ENCODE measurements around the gene UNC5C. TPM values are rescaled to one million over a fixed set of nuclear protein-coding genes. Genes with fewer than 3 reads are reported as not detected.
"Not testable (repeated sequence)": the region's sequence is repeated elsewhere in the genome, so short reads cannot be mapped to it uniquely, and the experiment has no call there.

Gene UNC5C
- total and polyA plus RNA-seq, 4 donors: 0.63 to 11.2 (median 8.6) TPM

GRCh38 chr4:95158045-95158444 is 390.7 kb downstream of the UNC5C start:
- Histone ChIP-seq H3K4me1 (ENCODE audit: control insufficient read depth in 1 of 2, insufficient read depth in 2 of 2, low read length in 2 of 2) (no peaks in the 10 kb centered on the region), H3K27me3 (ENCODE audit: control insufficient read depth in 1 of 2, insufficient read depth in 2 of 2, low read length in 1 of 2) (no peaks in the 10 kb centered on the region), H3K36me3 (ENCODE audit: control insufficient read depth in 1 of 2, insufficient read depth in 2 of 2, low read length in 1 of 2) (peaks cover 0 to 2% of the 10 kb centered on the region in 2 donors), H3K4me3 (ENCODE audit: low read length in 2 of 2) (no peak overlapping the region), H3K27ac (ENCODE audit: low read depth in 1 of 2, low read length in 2 of 2) (no peak overlapping the region), H3K9me3 (ENCODE audit: control insufficient read depth, low read length) (no peaks in the 10 kb centered on the region)
- 88 to 92% methylated on average over 2 of the region's 2 CpGs for WGBS, 2 donors
- ATAC-seq (ENCODE audit: low FRiP score) (no peak), DNase-seq (no peak)
- intact Hi-C loops (cut with DNase I): no loop called here

- no peaks in the 10 kb centered on the region for H3K27me3 ChIP-seq (ENCODE audit: control insufficient read depth in 1 of 2, insufficient read depth in 2 of 2, low read length in 1 of 2)
- H3K36me3 ChIP-seq (ENCODE audit: control insufficient read depth in 1 of 2, insufficient read depth in 2 of 2, low read length in 1 of 2): no peaks in the 10 kb centered on the region
- DNase-seq: no peak
- ATAC-seq (ENCODE audit: low FRiP score): no peak
- H3K27ac ChIP-seq (ENCODE audit: low read depth in 1 of 2, low read length in 2 of 2): no peak overlapping the region
- H3K9me3 ChIP-seq (ENCODE audit: control insufficient read depth, low read length): no peaks in the 10 kb centered on the region
- no peak overlapping the region for H3K4me3 ChIP-seq (ENCODE audit: low read length in 2 of 2)
- H3K4me1 ChIP-seq (ENCODE audit: control insufficient read depth in 1 of 2, insufficient read depth in 2 of 2, low read length in 2 of 2): no peaks in the 10 kb centered on the region
- intact Hi-C loops (cut with DNase I): no loop called here
Observed at GRCh38 chr4:95157596-95157995, 391.2 kb downstream of the UNC5C start.

GRCh38 chr4:95156452-95156765 is 392.4 kb downstream of the UNC5C start:
- Histone ChIP-seq H3K36me3 (ENCODE audit: control insufficient read depth in 1 of 2, insufficient read depth in 2 of 2, low read length in 1 of 2) (no peaks in the 10 kb centered on the region), H3K27me3 (ENCODE audit: control insufficient read depth in 1 of 2, insufficient read depth in 2 of 2, low read length in 1 of 2) (no peaks in the 10 kb centered on the region), H3K9me3 (ENCODE audit: control insufficient read depth, low read length) (no peaks in the 10 kb centered on the region), H3K27ac (ENCODE audit: low read depth in 1 of 2, low read length in 2 of 2) (no peak overlapping the region), H3K4me1 (ENCODE audit: control insufficient read depth in 1 of 2, insufficient read depth in 2 of 2, low read length in 2 of 2) (no peaks in the 10 kb centered on the region), H3K4me3 (ENCODE audit: low read length in 2 of 2) (no peak overlapping the region)
- ATAC-seq (ENCODE audit: low FRiP score): no peak
- WGBS, 2 donors: 32 to 33% methylated on average over 3 of the region's 3 CpGs
- intact Hi-C loops (cut with DNase I): no loop called here
- no peak for DNase-seq

GRCh38 chr4:95155759-95156451 is 392.9 kb downstream of the UNC5C start:
- Histone ChIP-seq H3K9me3 (ENCODE audit: control insufficient read depth, low read length) (no peaks in the 10 kb centered on the region), H3K36me3 (ENCODE audit: control insufficient read depth in 1 of 2, insufficient read depth in 2 of 2, low read length in 1 of 2) (no peaks in the 10 kb centered on the region), H3K4me1 (ENCODE audit: control insufficient read depth in 1 of 2, insufficient read depth in 2 of 2, low read length in 2 of 2) (no peaks in the 10 kb centered on the region), H3K27me3 (ENCODE audit: control insufficient read depth in 1 of 2, insufficient read depth in 2 of 2, low read length in 1 of 2) (no peaks in the 10 kb centered on the region), H3K4me3 (ENCODE audit: low read length in 2 of 2) (no peak overlapping the region), H3K27ac (ENCODE audit: low read depth in 1 of 2, low read length in 2 of 2) (no peak overlapping the region)
- DNase-seq (no peak), ATAC-seq (ENCODE audit: low FRiP score) (no peak)
- intact Hi-C loops (cut with DNase I): no loop called here
- WGBS, 2 donors: 75 to 76% methylated on average over 2 of the region's 2 CpGs

- no peak overlapping the region for H3K27ac ChIP-seq (ENCODE audit: low read depth in 1 of 2, low read length in 2 of 2)
Observed at GRCh38 chr4:95153182-95153581, 395.6 kb downstream of the UNC5C start.

GRCh38 chr4:95151255-95151654 is 397.5 kb downstream of the UNC5C start:
- no peaks in the 10 kb centered on the region for H3K27me3 ChIP-seq (ENCODE audit: control insufficient read depth in 1 of 2, insufficient read depth in 2 of 2, low read length in 1 of 2)
- ATAC-seq (ENCODE audit: low FRiP score) (no peak), DNase-seq (no peak)
- intact Hi-C loops (cut with DNase I): no loop called here
- H3K27ac ChIP-seq (ENCODE audit: low read depth in 1 of 2, low read length in 2 of 2): no peak overlapping the region
- H3K4me1 ChIP-seq (ENCODE audit: control insufficient read depth in 1 of 2, insufficient read depth in 2 of 2, low read length in 2 of 2): no peaks in the 10 kb centered on the region
- H3K9me3 ChIP-seq (ENCODE audit: control insufficient read depth, low read length): no peaks in the 10 kb centered on the region
- H3K36me3 ChIP-seq (ENCODE audit: control insufficient read depth in 1 of 2, insufficient read depth in 2 of 2, low read length in 1 of 2): no peaks in the 10 kb centered on the region
- no peak overlapping the region for H3K4me3 ChIP-seq (ENCODE audit: low read length in 2 of 2)
- WGBS, 2 donors: 93 to 94% methylated on average over 3 of the region's 3 CpGs

More at GRCh38 chr4:95153182-95153581, 395.6 kb downstream of the UNC5C start:
- ATAC-seq (ENCODE audit: low FRiP score) (no peak), DNase-seq (no peak)
- no peaks in the 10 kb centered on the region for H3K4me1 ChIP-seq (ENCODE audit: control insufficient read depth in 1 of 2, insufficient read depth in 2 of 2, low read length in 2 of 2)
- no peaks in the 10 kb centered on the region for H3K36me3 ChIP-seq (ENCODE audit: control insufficient read depth in 1 of 2, insufficient read depth in 2 of 2, low read length in 1 of 2)
- no peak overlapping the region for H3K4me3 ChIP-seq (ENCODE audit: low read length in 2 of 2)
- H3K27me3 ChIP-seq (ENCODE audit: control insufficient read depth in 1 of 2, insufficient read depth in 2 of 2, low read length in 1 of 2): no peaks in the 10 kb centered on the region
- intact Hi-C loops (cut with DNase I): no loop called here
- WGBS, 2 donors: 70 to 72% methylated on average over 5 of the region's 5 CpGs
- no peaks in the 10 kb centered on the region for H3K9me3 ChIP-seq (ENCODE audit: control insufficient read depth, low read length)

- no peaks in the 10 kb centered on the region for H3K4me1 ChIP-seq (ENCODE audit: control insufficient read depth in 1 of 2, insufficient read depth in 2 of 2, low read length in 2 of 2)
- 94 to 97% methylated on average over 4 of the region's 4 CpGs for WGBS, 2 donors
- H3K27ac ChIP-seq (ENCODE audit: low read depth in 1 of 2, low read length in 2 of 2): no peak overlapping the region
- no peaks in the 10 kb centered on the region for H3K9me3 ChIP-seq (ENCODE audit: control insufficient read depth, low read length)
- DNase-seq (no peak), ATAC-seq (ENCODE audit: low FRiP score) (no peak)
- intact Hi-C loops (cut with DNase I): no loop called here
- no peak overlapping the region for H3K4me3 ChIP-seq (ENCODE audit: low read length in 2 of 2)
- no peaks in the 10 kb centered on the region for H3K27me3 ChIP-seq (ENCODE audit: control insufficient read depth in 1 of 2, insufficient read depth in 2 of 2, low read length in 1 of 2)
- peaks cover 0 to 4% of the 10 kb centered on the region in 2 donors for H3K36me3 ChIP-seq (ENCODE audit: control insufficient read depth in 1 of 2, insufficient read depth in 2 of 2, low read length in 1 of 2)
Observed at GRCh38 chr4:95142932-95143331, 405.8 kb downstream of the UNC5C start.

- intact Hi-C loops (cut with DNase I): no loop called here
- Histone ChIP-seq H3K4me1 (ENCODE audit: control insufficient read depth in 1 of 2, insufficient read depth in 2 of 2, low read length in 2 of 2) (no peaks in the 10 kb centered on the region), H3K36me3 (ENCODE audit: control insufficient read depth in 1 of 2, insufficient read depth in 2 of 2, low read length in 1 of 2) (peaks cover 0 to 4% of the 10 kb centered on the region in 2 donors), H3K27me3 (ENCODE audit: control insufficient read depth in 1 of 2, insufficient read depth in 2 of 2, low read length in 1 of 2) (no peaks in the 10 kb centered on the region), H3K4me3 (ENCODE audit: low read length in 2 of 2) (no peak overlapping the region), H3K27ac (ENCODE audit: low read depth in 1 of 2, low read length in 2 of 2) (no peak overlapping the region), H3K9me3 (ENCODE audit: control insufficient read depth, low read length) (no peaks in the 10 kb centered on the region)
- 36 to 59% methylated on average over 5 of the region's 5 CpGs for WGBS, 2 donors
- DNase-seq: no peak
- ATAC-seq (ENCODE audit: low FRiP score): no peak
Observed at GRCh38 chr4:95141361-95141760, 407.4 kb downstream of the UNC5C start.

- ATAC-seq (ENCODE audit: low FRiP score); H3K4me1 ChIP-seq (ENCODE audit: control insufficient read depth in 1 of 2, insufficient read depth in 2 of 2, low read length in 2 of 2); H3K36me3 ChIP-seq (ENCODE audit: control insufficient read depth in 1 of 2, insufficient read depth in 2 of 2, low read length in 1 of 2); H3K9me3 ChIP-seq (ENCODE audit: control insufficient read depth, low read length); DNase-seq; H3K4me3 ChIP-seq (ENCODE audit: low read length in 2 of 2); H3K27me3 ChIP-seq (ENCODE audit: control insufficient read depth in 1 of 2, insufficient read depth in 2 of 2, low read length in 1 of 2); intact Hi-C loops (cut with DNase I); H3K27ac ChIP-seq (ENCODE audit: low read depth in 1 of 2, low read length in 2 of 2): not testable (repeated sequence)
- 96 to 99% methylated on average over 14 of the region's 14 CpGs for WGBS, 2 donors
Observed at GRCh38 chr4:95139424-95139823, 409.3 kb downstream of the UNC5C start.
